HG02571 (cell line): ENCODE measurements around the gene SPATA1.
"Not testable (repeated sequence)": the region's sequence is repeated elsewhere in the genome, so short reads cannot be mapped to it uniquely, and the experiment has no call there.

ENCODE experiments used
- ATAC-seq: cut with Tn5 transposase; IDR thresholded peaks from one replicate; pipeline ENCODE4 v1.9.1; 2021; ENCODE audit warnings: mild to moderate bottlenecking, moderate library complexity; ENCODE audit not compliant: unreplicated experiment

SPATA1 gene

GRCh38 chr1:84507887-84508286 lies 1.7 kb downstream of the SPATA1 start:
- not testable (repeated sequence) for ATAC-seq

GRCh38 chr1:84508510-84508909 lies 2.3 kb downstream of the SPATA1 start:
- ATAC-seq, result no peak

GRCh38 chr1:84509029-84509428 lies 2.8 kb downstream of the SPATA1 start:
- ATAC-seq, result no peak

GRCh38 chr1:84510165-84510564 lies 4.0 kb downstream of the SPATA1 start:
- ATAC-seq, result no peak

- no peak for ATAC-seq
Measured at GRCh38 chr1:84510668-84511067, 4.5 kb downstream of the SPATA1 start.

GRCh38 chr1:84524590-84524989 lies 18.4 kb downstream of the SPATA1 start:
- no peak for ATAC-seq

- no peak for ATAC-seq
Measured at GRCh38 chr1:84525779-84526178, 19.6 kb downstream of the SPATA1 start.

- ATAC-seq, result no peak
Measured at GRCh38 chr1:84538599-84538998, 32.4 kb downstream of the SPATA1 start.

GRCh38 chr1:84539972-84540371 lies 33.8 kb downstream of the SPATA1 start:
- ATAC-seq, result no peak

GRCh38 chr1:84540759-84541158 lies 34.6 kb downstream of the SPATA1 start:
- ATAC-seq, result no peak

- ATAC-seq, result no peak
Measured at GRCh38 chr1:84541679-84542078, 35.5 kb downstream of the SPATA1 start.

- ATAC-seq, result no peak
Measured at GRCh38 chr1:84550826-84551225, 44.6 kb downstream of the SPATA1 start.

GRCh38 chr1:84569216-84569615 lies 63.0 kb downstream of the SPATA1 start:
- no peak for ATAC-seq

- no peak for ATAC-seq
Measured at GRCh38 chr1:84570436-84571149, 64.4 kb downstream of the SPATA1 start.

- no peak for ATAC-seq
Measured at GRCh38 chr1:84571150-84571535, 65.0 kb downstream of the SPATA1 start.

- ATAC-seq, result no peak
Measured at GRCh38 chr1:84573481-84573966, 67.3 kb downstream of the SPATA1 start.

- ATAC-seq, result peak; percentile 83
Measured at GRCh38 chr1:84573967-84574842, 68.0 kb downstream of the SPATA1 start, which contains the start of gene CTBS. Gene CTBS (minus strand): TSS chr1:84574440. CDS start chr1:84574415, 25 bp downstream.

GRCh38 chr1:84574936-84575335 lies 68.8 kb downstream of the SPATA1 start:
- no peak for ATAC-seq

- no peak for ATAC-seq
Measured at GRCh38 chr1:84581648-84582047, 75.5 kb downstream of the SPATA1 start.

- peak; percentile 55 for ATAC-seq
Measured at GRCh38 chr1:84582802-84583587, 76.8 kb downstream of the SPATA1 start.

- peak; percentile 38 for ATAC-seq
Measured at GRCh38 chr1:84583648-84584047, 77.5 kb downstream of the SPATA1 start.
